ENCODE data around the gene PRKAB1. TPM values are rescaled to one million over a fixed set of nuclear protein-coding genes. Genes with fewer than 3 reads are reported as not detected.

The PRKAB1 gene
- total RNA-seq, 2 donors from 2014 or later = 28.8 to 32.0 TPM

DNA sequence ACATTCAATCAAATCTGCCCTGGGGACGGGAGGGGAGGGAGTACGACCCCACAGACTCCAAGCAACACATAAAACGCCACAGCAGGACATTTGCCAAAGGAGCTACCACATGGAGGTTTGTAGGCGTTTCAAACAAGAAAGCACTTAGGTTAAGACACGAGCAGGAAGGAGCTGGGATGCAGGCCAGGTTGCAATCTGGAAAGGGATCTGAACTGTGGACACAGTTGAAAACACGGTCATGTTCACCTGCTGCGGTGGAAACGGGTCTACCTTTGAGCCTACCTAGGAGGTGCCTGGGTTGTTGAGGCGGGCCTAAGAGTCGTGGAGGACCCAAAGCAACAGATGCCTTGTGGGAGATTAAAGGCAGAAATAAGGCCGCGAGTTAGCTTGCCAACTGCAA is 18.4 kb downstream of the PRKAB1 start:
- Mint-ChIP-seq H3K27ac (no peak overlapping the region), H3K4me1 (peaks cover 2% of the 10 kb centered on the region), H3K36me3 (ENCODE audit: low read depth) (peaks cover 51% of the 10 kb centered on the region), H3K9me3 (no peaks in the 10 kb centered on the region), H3K27me3 (ENCODE audit: insufficient read depth) (no peaks in the 10 kb centered on the region), H3K4me3 (no peak overlapping the region)
- TF ChIP-seq, protein P1, sequence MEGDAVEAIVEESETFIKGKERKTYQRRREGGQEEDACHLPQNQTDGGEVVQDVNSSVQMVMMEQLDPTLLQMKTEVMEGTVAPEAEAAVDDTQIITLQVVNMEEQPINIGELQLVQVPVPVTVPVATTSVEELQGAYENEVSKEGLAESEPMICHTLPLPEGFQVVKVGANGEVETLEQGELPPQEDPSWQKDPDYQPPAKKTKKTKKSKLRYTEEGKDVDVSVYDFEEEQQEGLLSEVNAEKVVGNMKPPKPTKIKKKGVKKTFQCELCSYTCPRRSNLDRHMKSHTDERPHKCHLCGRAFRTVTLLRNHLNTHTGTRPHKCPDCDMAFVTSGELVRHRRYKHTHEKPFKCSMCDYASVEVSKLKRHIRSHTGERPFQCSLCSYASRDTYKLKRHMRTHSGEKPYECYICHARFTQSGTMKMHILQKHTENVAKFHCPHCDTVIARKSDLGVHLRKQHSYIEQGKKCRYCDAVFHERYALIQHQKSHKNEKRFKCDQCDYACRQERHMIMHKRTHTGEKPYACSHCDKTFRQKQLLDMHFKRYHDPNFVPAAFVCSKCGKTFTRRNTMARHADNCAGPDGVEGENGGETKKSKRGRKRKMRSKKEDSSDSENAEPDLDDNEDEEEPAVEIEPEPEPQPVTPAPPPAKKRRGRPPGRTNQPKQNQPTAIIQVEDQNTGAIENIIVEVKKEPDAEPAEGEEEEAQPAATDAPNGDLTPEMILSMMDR (conservative IDR thresholded peaks at IDR 0.05) = no peak
- WGBS, 2 experiments (ENCODE audit: insufficient coverage in 1 of 2, insufficient read length in 1 of 2) = 91 to 96% methylated on average over 10 to 12 of the region's 12 CpGs
- Histone ChIP-seq H3K4me3 (ENCODE audit: low read length) (no peak overlapping the region), H3K27me3 (ENCODE audit: control insufficient read depth, insufficient read depth, low read length, poor library complexity, severe bottlenecking) (no peaks in the 10 kb centered on the region), H3K4me1 (ENCODE audit: control insufficient read depth, insufficient read depth, low read length) (no peaks in the 10 kb centered on the region), H3K27ac (ENCODE audit: low read depth, low read length) (no peak overlapping the region), H3K9ac (ENCODE audit: extremely low read depth, low read length, poor library complexity, severe bottlenecking) (no peak overlapping the region), H3K36me3 (ENCODE audit: control insufficient read depth, insufficient read depth, low read length) (peaks cover 47% of the 10 kb centered on the region), H3K9me3 (ENCODE audit: control insufficient read depth, low read length) (no peaks in the 10 kb centered on the region)
- peak; percentile 36 for DNase-seq

GRCh38 chr12:119686776-119687175 is 18.8 kb downstream of the PRKAB1 start:
- Histone ChIP-seq H3K27ac (ENCODE audit: low read depth, low read length) (no peak overlapping the region), H3K27me3 (ENCODE audit: control insufficient read depth, insufficient read depth, low read length, poor library complexity, severe bottlenecking) (no peaks in the 10 kb centered on the region), H3K4me1 (ENCODE audit: control insufficient read depth, insufficient read depth, low read length) (no peaks in the 10 kb centered on the region), H3K4me3 (ENCODE audit: low read length) (no peak overlapping the region), H3K9ac (ENCODE audit: extremely low read depth, low read length, poor library complexity, severe bottlenecking) (no peak overlapping the region), H3K9me3 (ENCODE audit: control insufficient read depth, low read length) (no peaks in the 10 kb centered on the region), H3K36me3 (ENCODE audit: control insufficient read depth, insufficient read depth, low read length) (peaks cover 44% of the 10 kb centered on the region)
- WGBS, 2 experiments (ENCODE audit: insufficient coverage in 1 of 2, insufficient read length in 1 of 2) = 92 to 97% methylated on average over 8 to 13 of the region's 13 CpGs
- Mint-ChIP-seq H3K9me3 (no peaks in the 10 kb centered on the region), H3K4me1 (peaks cover 2% of the 10 kb centered on the region), H3K27me3 (ENCODE audit: insufficient read depth) (no peaks in the 10 kb centered on the region), H3K36me3 (ENCODE audit: low read depth) (peaks cover 49% of the 10 kb centered on the region), H3K4me3 (no peak overlapping the region), H3K27ac (no peak overlapping the region)
- peak; percentile 45 for DNase-seq
- TF ChIP-seq, protein P1 (conservative IDR thresholded peaks at IDR 0.05) = no peak

DNA sequence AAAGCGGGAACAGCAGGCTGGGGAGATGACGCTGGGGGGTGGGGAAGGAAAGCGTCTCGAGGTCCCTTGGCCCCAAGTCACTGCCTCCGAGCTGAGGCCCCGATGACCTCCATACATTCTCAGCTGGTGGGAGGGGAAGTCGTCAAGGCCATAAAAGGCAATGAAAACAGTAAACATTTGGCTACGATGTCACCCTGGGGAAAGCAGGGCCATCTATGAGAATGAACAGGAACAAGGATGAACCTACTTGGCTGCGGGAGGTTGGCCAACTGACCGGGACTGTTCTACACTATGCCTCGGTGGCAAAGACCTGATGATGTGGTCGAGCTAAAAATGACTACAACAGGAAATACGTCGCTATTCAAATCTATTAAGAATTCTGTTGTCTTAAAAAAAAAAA is 19.5 kb downstream of the PRKAB1 start:
- H3K36me3 Mint-ChIP-seq (ENCODE audit: low read depth) = peaks cover 48% of the 10 kb centered on the region
- no peaks in the 10 kb centered on the region for H3K27me3 Mint-ChIP-seq (ENCODE audit: insufficient read depth)
- H3K9me3 Mint-ChIP-seq = no peaks in the 10 kb centered on the region
- Histone ChIP-seq H3K36me3 (ENCODE audit: control insufficient read depth, insufficient read depth, low read length) (peaks cover 40% of the 10 kb centered on the region), H3K9me3 (ENCODE audit: control insufficient read depth, low read length) (no peaks in the 10 kb centered on the region), H3K4me3 (ENCODE audit: low read length) (no peak overlapping the region), H3K27me3 (ENCODE audit: control insufficient read depth, insufficient read depth, low read length, poor library complexity, severe bottlenecking) (no peaks in the 10 kb centered on the region), H3K9ac (ENCODE audit: extremely low read depth, low read length, poor library complexity, severe bottlenecking) (no peak overlapping the region), H3K4me1 (ENCODE audit: control insufficient read depth, insufficient read depth, low read length) (no peaks in the 10 kb centered on the region), H3K27ac (ENCODE audit: low read depth, low read length) (no peak overlapping the region)
- no peak overlapping the region for H3K27ac Mint-ChIP-seq
- H3K4me3 Mint-ChIP-seq = no peak overlapping the region
- TF ChIP-seq, protein P1 (conservative IDR thresholded peaks at IDR 0.05) = no peak
- no peak for DNase-seq
- no peaks in the 10 kb centered on the region for H3K4me1 Mint-ChIP-seq
- 85 to 95% methylated on average over 9 to 13 of the region's 14 CpGs for WGBS, 2 experiments (ENCODE audit: insufficient coverage in 1 of 2, insufficient read length in 1 of 2)
